H9 (cell line): ENCODE results near the gene HOXC12. TPM values are rescaled to one million over a fixed set of nuclear protein-coding genes. Genes with fewer than 3 reads are reported as not detected.

Experiments used
- DNase-seq: peaks from one replicate; pipeline ENCODE4 v3.0.0-alpha.2; 2017
- H2AFZ ChIP-seq: one replicate; pipeline ENCODE4 v1.6.1; 2013; ENCODE audit warnings: mild to moderate bottlenecking, low read length, control low read depth, moderate library complexity
- H2AK5ac ChIP-seq: 2 replicates; pipeline ENCODE4 v1.6.1; 2013; ENCODE audit warnings: low read length, control low read depth, mixed read lengths; ENCODE audit not compliant: insufficient read length
- H2BK120ac ChIP-seq: one replicate; pipeline ENCODE4 v1.6.1; 2013; ENCODE audit warnings: low read depth, mild to moderate bottlenecking, low read length, control low read depth, inconsistent platforms; ENCODE audit not compliant: poor library complexity, severe bottlenecking
- H2BK12ac ChIP-seq: 2 replicates; pipeline ENCODE4 v1.6.1; 2013; ENCODE audit warnings: low read length, control low read depth, mixed read lengths, low read depth; ENCODE audit not compliant: insufficient read length
- H2BK15ac ChIP-seq: 2 replicates; pipeline ENCODE4 v1.6.1; 2013; ENCODE audit warnings: low read depth, low read length, control low read depth
- H2BK20ac ChIP-seq: one replicate; pipeline ENCODE4 v1.6.1; 2013; ENCODE audit warnings: low read depth, mild to moderate bottlenecking, low read length, control low read depth, inconsistent platforms; ENCODE audit not compliant: poor library complexity, severe bottlenecking
- H2BK5ac ChIP-seq: 2 replicates; pipeline ENCODE4 v1.6.1; 2013; ENCODE audit warnings: low read length, control low read depth, mixed read lengths; ENCODE audit not compliant: insufficient read length
- H3K14ac ChIP-seq: 2 replicates; pipeline ENCODE4 v1.6.1; 2013; ENCODE audit warnings: low read length, control low read depth; ENCODE audit not compliant: insufficient read depth
- H3K18ac ChIP-seq: 2 replicates; pipeline ENCODE4 v1.6.1; 2013; ENCODE audit warnings: low read depth, mild to moderate bottlenecking, mixed read lengths, low read length, control low read depth; ENCODE audit not compliant: insufficient read length
- H3K23ac ChIP-seq: 2 replicates; pipeline ENCODE4 v1.6.1; 2013; ENCODE audit warnings: low read length, control low read depth, mixed read lengths, low read depth; ENCODE audit not compliant: insufficient read length
- H3K23me2 ChIP-seq: 2 replicates; pipeline ENCODE4 v1.6.1; 2013; ENCODE audit warnings: low read depth, mild to moderate bottlenecking, mixed read lengths, low read length, control low read depth; ENCODE audit not compliant: insufficient read length, poor library complexity, severe bottlenecking
- H3K27ac ChIP-seq: 2 replicates; pipeline ENCODE4 v1.5.1; 2013; ENCODE audit warnings: low read length, control low read depth, mixed read lengths, low read depth; ENCODE audit not compliant: insufficient read length
- H3K27me3 ChIP-seq: 2 replicates; pipeline ENCODE4 v1.6.1; 2013; ENCODE audit warnings: low read length, control low read depth, inconsistent platforms; ENCODE audit not compliant: insufficient read depth
- H3K4ac ChIP-seq: 2 replicates; pipeline ENCODE4 v1.6.1; 2013; ENCODE audit warnings: low read depth, mild to moderate bottlenecking, control low read depth, inconsistent platforms, low read length, moderate library complexity
- H3K4me1 ChIP-seq: 2 replicates; pipeline ENCODE4 v1.6.1; 2013; ENCODE audit warnings: low read length, control low read depth, inconsistent platforms; ENCODE audit not compliant: insufficient read depth
- H3K4me2 ChIP-seq: 2 replicates; pipeline ENCODE4 v1.6.1; 2013; ENCODE audit warnings: low read length, control low read depth, mixed read lengths; ENCODE audit not compliant: insufficient read length, insufficient read depth
- H3K56ac ChIP-seq: 2 replicates; pipeline ENCODE4 v1.6.1; 2013; ENCODE audit warnings: low read depth, mild to moderate bottlenecking, mixed read lengths, low read length, control low read depth; ENCODE audit not compliant: insufficient read length
- H3K79me1 ChIP-seq: 2 replicates; pipeline ENCODE4 v1.6.1; 2013; ENCODE audit warnings: low read depth, mild to moderate bottlenecking, moderate library complexity, low read length, control low read depth, inconsistent platforms; ENCODE audit not compliant: insufficient read depth, poor library complexity, severe bottlenecking
- H3K79me2 ChIP-seq: 2 replicates; pipeline ENCODE4 v1.6.1; 2013; ENCODE audit warnings: low read length, control low read depth, inconsistent platforms; ENCODE audit not compliant: insufficient read depth
- H3K9ac ChIP-seq: 2 replicates; pipeline ENCODE4 v1.6.1; 2013; ENCODE audit warnings: low read length, control low read depth, mixed read lengths; ENCODE audit not compliant: insufficient read length; ENCODE audit errors: extremely low read depth
- H3K9me3 ChIP-seq: one replicate; pipeline ENCODE4 v1.6.1; 2013; ENCODE audit warnings: low read depth, low read length, inconsistent platforms; ENCODE audit not compliant: control insufficient read depth
- H3T11ph ChIP-seq: one replicate; pipeline ENCODE4 v1.6.1; 2013; ENCODE audit warnings: mild to moderate bottlenecking, low read length, control low read depth, inconsistent platforms
- H4K20me1 ChIP-seq: one replicate; pipeline ENCODE4 v1.6.1; 2013; ENCODE audit not compliant: control insufficient read depth, insufficient read length, insufficient read depth
- H4K5ac ChIP-seq: 2 replicates; pipeline ENCODE4 v1.6.1; 2013; ENCODE audit warnings: low read depth, mild to moderate bottlenecking, mixed read lengths, low read length, control low read depth; ENCODE audit not compliant: insufficient read length
- H4K8ac ChIP-seq: replicated peaks from 2 replicates; pipeline ENCODE4 v1.6.1; 2013; ENCODE audit warnings: low read length, control low read depth, mixed read lengths, low read depth; ENCODE audit not compliant: insufficient read length
- H4K91ac ChIP-seq: 2 replicates; pipeline ENCODE4 v1.6.1; 2013; ENCODE audit warnings: low read depth, mild to moderate bottlenecking, moderate library complexity, mixed read lengths, low read length, control low read depth; ENCODE audit not compliant: insufficient read length
- H3K27ac Mint-ChIP-seq, 3 experiments: 2 replicates in 2 of 3; 3 replicates in 1 of 3; pipeline ENCODE4 v1.8.0; 2020 to 2021; ENCODE audit warnings: mixed read lengths in 3 of 3, mild to moderate bottlenecking in 1 of 3, moderate library complexity in 1 of 3
- H3K27me3 Mint-ChIP-seq: 2 replicates; pipeline ENCODE4 v1.8.0; 2021; ENCODE audit warnings: low read depth, mild to moderate bottlenecking, moderate library complexity, mixed read lengths
- H3K36me3 Mint-ChIP-seq, 3 experiments: 2 replicates in 2 of 3; 3 replicates in 1 of 3; pipeline ENCODE4 v1.8.0; 2020 to 2021; ENCODE audit warnings: low read depth in 3 of 3, mixed read lengths in 3 of 3; ENCODE audit not compliant: insufficient read depth in 1 of 3
- H3K4me1 Mint-ChIP-seq, 2 experiments: 2 replicates each; pipeline ENCODE4 v1.8.0; 2020; ENCODE audit warnings: mixed read lengths in 2 of 2
- H3K4me3 Mint-ChIP-seq, 2 experiments: 2 replicates in 1 of 2; 3 replicates in 1 of 2; pipeline ENCODE4 v1.8.0; 2020 to 2021; ENCODE audit warnings: mild to moderate bottlenecking in 2 of 2, mixed read lengths in 2 of 2, moderate library complexity in 1 of 2
- H3K9me3 Mint-ChIP-seq, 2 experiments: 2 replicates in 1 of 2; 3 replicates in 1 of 2; pipeline ENCODE4 v1.8.0; 2020; ENCODE audit warnings: mild to moderate bottlenecking in 2 of 2, mixed read lengths in 2 of 2, moderate library complexity in 1 of 2
- CTCF ChIP-seq: fragments of 200-600 bp; sonication (generic); conservative IDR thresholded peaks from 3 replicates; pipeline ENCODE4 v1.8.0; 2021; ENCODE audit warnings: antibody characterized with exemption, mild to moderate bottlenecking
- WGBS: extraction: QIAGEN DNeasy Blood & Tissue Kit; methylation state at CpG from one replicate; pipeline ENCODE4 v1.1.7; 2013; ENCODE audit warnings: missing lambda C conversion rate, low lambda C conversion rate, mixed read lengths; ENCODE audit not compliant: insufficient read length; ENCODE audit errors: extremely low coverage; 5-methylcytosine and 5-hydroxymethylcytosine counted together
- total RNA-seq: library from RNA; stranded (reverse); gene quantifications from 2 replicates; pipeline ENCODE4 v1.2.1, GENCODE V29; 2021

HOXC12 gene
- total RNA-seq, 1 experiment from 2014 or later: not detected

DNA sequence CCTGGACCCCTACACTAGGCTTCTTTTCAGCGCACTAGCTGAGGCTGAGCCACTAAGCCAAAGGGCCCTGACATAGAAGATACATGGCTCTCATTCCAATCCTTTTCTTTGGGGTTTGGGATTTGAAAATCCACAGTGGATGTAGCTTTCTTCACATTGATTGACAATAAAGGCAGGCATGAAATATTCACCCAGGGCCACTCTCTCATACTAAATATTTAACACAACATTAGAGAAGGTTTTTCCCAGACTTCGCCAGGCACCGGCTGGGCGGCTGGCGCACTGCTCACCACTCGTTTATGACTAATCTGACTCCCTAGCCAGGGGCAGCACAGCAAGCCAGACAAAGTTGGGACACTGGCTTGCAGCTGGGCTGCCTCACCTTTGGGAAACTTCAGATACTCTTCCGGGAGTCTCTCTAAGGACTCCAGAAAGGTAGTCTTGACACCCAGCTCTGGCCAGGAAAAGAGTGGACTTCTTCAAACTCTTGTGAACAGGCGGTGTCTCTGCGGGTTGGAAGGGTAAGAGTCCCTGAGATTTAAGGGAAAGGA, 17.5 kb downstream of the HOXC12 start:
- no peak overlapping the region for H3K23ac ChIP-seq
- Mint-ChIP-seq H3K36me3 (peaks cover 0 to 8% (median 3%) of the 10 kb centered on the region in 3 experiments; a peak in 3 of 7 replicates), H3K27me3 (peaks cover 100% of the 10 kb centered on the region), H3K27ac (no peak overlapping the region), H3K4me3 (no peak overlapping the region), H3K9me3 (peaks cover 8 to 11% of the 10 kb centered on the region in 2 experiments; a peak in 4 of 5 replicates), H3K4me1 (peaks cover 14 to 21% of the 10 kb centered on the region in 2 experiments)
- no peak overlapping the region for H3K56ac ChIP-seq
- no peak overlapping the region for H2BK120ac ChIP-seq
- no peaks in the 10 kb centered on the region for H3K79me2 ChIP-seq
- no peaks in the 10 kb centered on the region for H3K23me2 ChIP-seq
- no peak overlapping the region for H4K5ac ChIP-seq
- no peak overlapping the region for H3K14ac ChIP-seq
- H3K9me3 ChIP-seq: no peaks in the 10 kb centered on the region
- no peak overlapping the region for H3K27ac ChIP-seq
- no peak overlapping the region for H4K8ac ChIP-seq
- no peak overlapping the region for H3K9ac ChIP-seq
- no peaks in the 10 kb centered on the region for H4K20me1 ChIP-seq
- H3K79me1 ChIP-seq: no peaks in the 10 kb centered on the region
- H2BK12ac ChIP-seq: no peak overlapping the region
- no CpG with 5 or more reads among the region's 9 CpGs for WGBS
- no peak for TF ChIP-seq CTCF
- no peak overlapping the region for H3K4me2 ChIP-seq
- no peak for DNase-seq
- peaks cover 99% of the 10 kb centered on the region for H3K27me3 ChIP-seq
- no peak overlapping the region for H3K18ac ChIP-seq
- no peak overlapping the region for H4K91ac ChIP-seq
- H2AK5ac ChIP-seq: no peak overlapping the region
- H2BK20ac ChIP-seq: no peak overlapping the region
- no peaks in the 10 kb centered on the region for H3K4me1 ChIP-seq
- H2BK5ac ChIP-seq: no peak overlapping the region
- no peak overlapping the region for H3T11ph ChIP-seq
- no peak overlapping the region for H3K4ac ChIP-seq
- H2AFZ ChIP-seq: no peak overlapping the region
- H2BK15ac ChIP-seq: no peak overlapping the region; the same call in 1 of the 2 replicates
